Karpas-422 (cell line): ENCODE data around the gene TUBB2B. TPM values are rescaled to one million over a fixed set of nuclear protein-coding genes. Genes with fewer than 3 reads are reported as not detected.

Experiments
- DNase-seq: peaks from one replicate; pipeline ENCODE4 v3.0.0-alpha.2; 2015
- H2AFZ ChIP-seq: fragments of 200-600 bp; sonication (generic); 2 replicates; pipeline ENCODE4 v1.6.1; 2014; ENCODE audit warnings: antibody characterized with exemption, low read length, mixed read lengths
- H3K27ac ChIP-seq: fragments of 200-600 bp; sonication (generic); 2 replicates; pipeline ENCODE4 v1.5.1; 2014; ENCODE audit warnings: mild to moderate bottlenecking, low read length, moderate library complexity
- H3K27me3 ChIP-seq: fragments of 200-600 bp; sonication (generic); 2 replicates; pipeline ENCODE4 v1.6.1; 2014; ENCODE audit warnings: low read length, mixed read lengths
- H3K36me3 ChIP-seq: fragments of 200-600 bp; sonication (generic); 2 replicates; pipeline ENCODE4 v1.6.1; 2014; ENCODE audit warnings: low read length, mixed read lengths; ENCODE audit not compliant: insufficient read depth
- H3K4me1 ChIP-seq: fragments of 200-600 bp; sonication (generic); 2 replicates; pipeline ENCODE4 v1.6.1; 2014; ENCODE audit warnings: mild to moderate bottlenecking, low read length, mixed read lengths
- H3K4me2 ChIP-seq: fragments of 200-600 bp; sonication (generic); 2 replicates; pipeline ENCODE4 v1.6.1; 2014; ENCODE audit warnings: low read length, low read depth, mild to moderate bottlenecking; ENCODE audit not compliant: poor library complexity, severe bottlenecking
- H3K4me3 ChIP-seq: fragments of 200-600 bp; sonication (generic); 2 replicates; pipeline ENCODE4 v1.5.1; 2014; ENCODE audit warnings: mild to moderate bottlenecking, antibody characterized with exemption, low read length, mixed read lengths
- H3K79me2 ChIP-seq: fragments of 200-600 bp; sonication (generic); 2 replicates; pipeline ENCODE4 v1.6.1; 2014; ENCODE audit warnings: mild to moderate bottlenecking, low read length, mixed read lengths
- H3K9ac ChIP-seq: fragments of 200-600 bp; sonication (generic); 2 replicates; pipeline ENCODE4 v1.6.0; 2014; ENCODE audit warnings: low read length
- H3K9me2 ChIP-seq: fragments of 200-600 bp; sonication (generic), shearing (Covaris generic); replicated peaks from 2 replicates; pipeline ENCODE4 v1.6.0; 2014; ENCODE audit warnings: mild to moderate bottlenecking, low read length, moderate library complexity; ENCODE audit not compliant: insufficient read depth
- H3K9me3 ChIP-seq: fragments of 300-700, 200-600 bp; sonication (generic); 2 replicates; pipeline ENCODE4 v1.6.1; 2014; ENCODE audit warnings: low read length, mixed read lengths
- H4K20me1 ChIP-seq: fragments of 200-600 bp; sonication (generic); 2 replicates; pipeline ENCODE4 v1.6.1; 2014; ENCODE audit warnings: mild to moderate bottlenecking, antibody characterized with exemption, low read length, low read depth; ENCODE audit not compliant: insufficient read depth
- total RNA-seq: library from RNA; depleted of rRNA; stranded (reverse); fragments of >200 nt; shearing (Covaris generic); gene quantifications from 2 replicates; pipeline ENCODE4 v1.2.3, GENCODE V29; 2014; ENCODE audit warnings: low replicate concordance

The TUBB2B gene
- total RNA-seq, 1 experiment from 2014 or later, result 0.34 TPM

GRCh38 chr6:3261518-3261820 lies 34.0 kb upstream of the TUBB2B start:
- H3K4me3 ChIP-seq, result no peak overlapping the region
- H4K20me1 ChIP-seq, result peaks cover 31% of the 10 kb centered on the region
- no peak overlapping the region for H3K27ac ChIP-seq
- no peak overlapping the region for H2AFZ ChIP-seq
- no peaks in the 10 kb centered on the region for H3K27me3 ChIP-seq
- H3K9ac ChIP-seq, result no peak overlapping the region
- peaks cover 58% of the 10 kb centered on the region for H3K79me2 ChIP-seq
- no peak overlapping the region for H3K4me2 ChIP-seq
- DNase-seq, result no peak
- H3K9me3 ChIP-seq, result no peaks in the 10 kb centered on the region
- no peaks in the 10 kb centered on the region for H3K9me2 ChIP-seq
- 0 out of 2 replicates have a peak, but pooled peaks cover 4% of the 10 kb centered on the region for H3K36me3 ChIP-seq
- peaks cover 17% of the 10 kb centered on the region for H3K4me1 ChIP-seq

DNA sequence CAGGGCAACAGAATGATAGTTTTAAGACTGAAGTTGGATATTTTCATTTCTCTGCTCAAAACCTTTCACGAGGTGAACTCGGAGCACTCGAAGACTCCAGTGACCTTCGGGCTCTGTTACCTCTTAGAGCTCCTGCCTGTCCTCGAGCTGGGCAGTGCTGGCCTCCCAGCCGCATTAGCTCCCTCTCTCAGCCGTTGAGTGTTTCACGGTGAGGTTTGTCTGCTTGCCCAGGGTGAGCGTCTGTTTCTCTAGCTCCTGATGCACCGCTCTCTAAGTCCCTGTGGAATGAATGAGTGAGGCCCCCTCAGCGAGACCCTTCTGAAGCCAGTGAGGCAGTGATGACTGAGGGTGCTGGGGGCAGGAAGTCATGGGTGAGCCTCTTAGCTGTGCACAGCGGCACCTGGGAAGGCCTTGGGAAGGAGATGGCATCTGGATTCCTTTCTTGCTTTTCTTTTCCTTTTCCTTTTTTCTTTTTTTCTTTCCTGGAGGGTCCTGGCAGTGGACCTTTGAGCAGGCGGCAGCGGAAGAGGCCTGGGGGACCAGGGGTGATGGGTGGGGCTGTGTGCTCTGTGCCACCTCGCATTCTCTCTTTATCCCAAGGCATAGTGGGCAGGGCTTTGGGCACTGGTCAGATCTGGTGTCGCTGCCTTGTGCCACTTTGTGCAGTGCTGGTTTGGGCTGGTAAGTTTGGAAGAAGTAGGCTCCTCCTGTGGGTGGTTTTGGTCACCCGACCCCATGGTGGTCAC lies 33.5 kb upstream of the TUBB2B start:
- Histone ChIP-seq H2AFZ (no peak overlapping the region), H3K27me3 (no peaks in the 10 kb centered on the region), H3K9me3 (no peaks in the 10 kb centered on the region), H3K4me3 (peak overlapping the region; percentile 73; the same call in 1 of the 2 replicates), H4K20me1 (peaks cover 31% of the 10 kb centered on the region), H3K79me2 (peaks cover 58% of the 10 kb centered on the region), H3K4me1 (peaks cover 17% of the 10 kb centered on the region), H3K4me2 (peak overlapping the region; percentile 78), H3K9ac (peak overlapping the region; percentile 33; the same call in 1 of the 2 replicates), H3K36me3 (0 out of 2 replicates have a peak, but pooled peaks cover 4% of the 10 kb centered on the region), H3K9me2 (no peaks in the 10 kb centered on the region), H3K27ac (no peak overlapping the region)
- DNase-seq, result no peak

GRCh38 chr6:3260296-3260695 lies 32.8 kb upstream of the TUBB2B start:
- no peaks in the 10 kb centered on the region for H3K27me3 ChIP-seq
- H3K9ac ChIP-seq, result peak overlapping the region; percentile 33; the same call in 1 of the 2 replicates
- H3K4me2 ChIP-seq, result peak overlapping the region; percentile 78
- H3K27ac ChIP-seq, result no peak overlapping the region
- no peaks in the 10 kb centered on the region for H3K9me2 ChIP-seq
- H3K36me3 ChIP-seq, result 0 out of 2 replicates have a peak, but pooled peaks cover 4% of the 10 kb centered on the region
- H4K20me1 ChIP-seq, result peaks cover 31% of the 10 kb centered on the region
- DNase-seq, result no peak
- no peaks in the 10 kb centered on the region for H3K9me3 ChIP-seq
- H2AFZ ChIP-seq, result no peak overlapping the region
- peaks cover 17% of the 10 kb centered on the region for H3K4me1 ChIP-seq
- H3K4me3 ChIP-seq, result peak overlapping the region; percentile 73; the same call in 1 of the 2 replicates
- H3K79me2 ChIP-seq, result peaks cover 58% of the 10 kb centered on the region

- Histone ChIP-seq H3K9me2 (no peaks in the 10 kb centered on the region), H3K27ac (peak overlapping the region; percentile 39; the same call in 1 of the 2 replicates), H3K4me3 (peak overlapping the region; percentile 73), H4K20me1 (peaks cover 31% of the 10 kb centered on the region), H3K27me3 (no peaks in the 10 kb centered on the region), H3K4me2 (peak overlapping the region; percentile 78), H3K4me1 (peaks cover 17% of the 10 kb centered on the region), H3K79me2 (peaks cover 55% of the 10 kb centered on the region), H3K9me3 (no peaks in the 10 kb centered on the region), H2AFZ (no peak overlapping the region), H3K36me3 (0 out of 2 replicates have a peak, but pooled peaks cover 4% of the 10 kb centered on the region), H3K9ac (peak overlapping the region; percentile 81)
- peak; percentile 87 for DNase-seq
Observed at GRCh38 chr6:3259491-3259958, 32.1 kb upstream of the TUBB2B start.

DNA sequence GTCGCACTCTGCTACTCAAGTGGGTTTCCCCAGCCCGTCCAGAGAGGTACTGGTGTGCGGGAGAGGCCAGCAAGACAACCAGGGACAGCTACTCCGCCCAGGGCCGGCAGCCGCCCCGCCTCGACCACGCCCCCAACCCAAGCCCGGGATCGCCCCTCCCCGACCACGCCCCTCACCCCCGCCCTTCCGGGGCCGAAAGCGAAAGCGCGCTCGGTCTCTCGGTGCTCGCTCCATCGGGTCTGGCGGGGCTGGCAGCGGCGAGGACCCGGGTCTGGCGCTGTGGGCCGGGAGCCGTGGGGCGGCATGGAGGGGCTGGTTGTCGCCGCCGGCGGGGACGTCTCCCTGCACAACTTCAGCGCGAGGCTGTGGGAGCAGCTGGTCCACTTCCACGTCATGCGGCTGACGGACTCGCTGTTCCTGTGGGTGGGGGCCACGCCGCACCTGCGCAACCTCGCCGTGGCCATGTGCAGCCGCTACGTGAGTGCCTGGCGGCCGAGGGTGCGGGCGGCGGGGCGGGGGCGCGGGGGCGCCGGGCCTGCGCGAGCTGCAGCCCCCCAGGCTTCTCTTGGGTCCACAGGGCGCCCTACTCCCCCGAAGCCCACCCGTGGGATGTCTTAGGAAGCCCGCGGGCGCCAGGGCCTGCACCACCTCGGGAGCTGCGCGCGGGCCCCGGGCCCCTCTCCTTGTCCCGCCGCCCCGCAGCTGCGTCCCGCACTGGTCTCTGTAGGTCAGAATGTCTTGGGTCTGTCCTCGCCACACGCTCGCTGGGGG lies 31.5 kb upstream of the TUBB2B start, which contains the start of gene PSMG4:
PSMG4 (plus strand) TSS at position 228 of the 771 bp plus-strand sequence; CDS start at position 304, 76 bp downstream.
- H3K79me2 ChIP-seq, result peaks cover 50% of the 10 kb centered on the region
- DNase-seq, result peak; percentile 95

GRCh38 chr6:3258201-3258600 lies 30.7 kb upstream of the TUBB2B start:
- no peak for DNase-seq
- Histone ChIP-seq H3K27me3 (no peaks in the 10 kb centered on the region), H3K4me1 (peaks cover 17% of the 10 kb centered on the region), H3K9me2 (no peaks in the 10 kb centered on the region), H3K36me3 (no peaks in the 10 kb centered on the region), H3K4me2 (no peak overlapping the region), H4K20me1 (peaks cover 23% of the 10 kb centered on the region), H3K9me3 (no peaks in the 10 kb centered on the region), H3K79me2 (peaks cover 43% of the 10 kb centered on the region), H3K27ac (no peak overlapping the region), H2AFZ (no peak overlapping the region), H3K9ac (no peak overlapping the region), H3K4me3 (no peak overlapping the region; the same call in 1 of the 2 replicates)

More for the DNA sequence above, 31.5 kb upstream of the TUBB2B start, which contains the start of gene PSMG4:
- Histone ChIP-seq H3K27me3 (no peaks in the 10 kb centered on the region), H3K9me2 (no peaks in the 10 kb centered on the region), H3K4me1 (peaks cover 17% of the 10 kb centered on the region), H3K9ac (peak within 1 kb of the TSS; percentile 81), H2AFZ (no peak within 1 kb of the TSS), H3K9me3 (no peaks in the 10 kb centered on the region), H4K20me1 (peaks cover 30% of the 10 kb centered on the region), H3K27ac (peak within 1 kb of the TSS; percentile 39; the same call in 1 of the 2 replicates), H3K4me3 (peak within 1 kb of the TSS; percentile 73), H3K4me2 (peak within 1 kb of the TSS; percentile 78), H3K36me3 (0 out of 2 replicates have a peak, but pooled peaks cover 3% of the 10 kb centered on the region)

- no peak overlapping the region for H3K4me2 ChIP-seq
- H3K9ac ChIP-seq, result no peak overlapping the region
- no peaks in the 10 kb centered on the region for H4K20me1 ChIP-seq
- no peak overlapping the region for H3K27ac ChIP-seq
- no peak overlapping the region for H2AFZ ChIP-seq
- no peaks in the 10 kb centered on the region for H3K9me2 ChIP-seq
- H3K36me3 ChIP-seq, result no peaks in the 10 kb centered on the region
- no peak for DNase-seq
- H3K27me3 ChIP-seq, result no peaks in the 10 kb centered on the region
- no peaks in the 10 kb centered on the region for H3K79me2 ChIP-seq
- H3K4me3 ChIP-seq, result no peak overlapping the region
- no peaks in the 10 kb centered on the region for H3K9me3 ChIP-seq
- no peaks in the 10 kb centered on the region for H3K4me1 ChIP-seq
Observed at GRCh38 chr6:3253597-3253961, 26.1 kb upstream of the TUBB2B start.
